Fibroblast of skin of back (primary cell): Measurements from ENCODE around the gene C3orf20.

Experiments used
- DNase-seq: peaks from one replicate; pipeline ENCODE4 v3.0.0-alpha.2; 2013

Gene C3orf20

DNA sequence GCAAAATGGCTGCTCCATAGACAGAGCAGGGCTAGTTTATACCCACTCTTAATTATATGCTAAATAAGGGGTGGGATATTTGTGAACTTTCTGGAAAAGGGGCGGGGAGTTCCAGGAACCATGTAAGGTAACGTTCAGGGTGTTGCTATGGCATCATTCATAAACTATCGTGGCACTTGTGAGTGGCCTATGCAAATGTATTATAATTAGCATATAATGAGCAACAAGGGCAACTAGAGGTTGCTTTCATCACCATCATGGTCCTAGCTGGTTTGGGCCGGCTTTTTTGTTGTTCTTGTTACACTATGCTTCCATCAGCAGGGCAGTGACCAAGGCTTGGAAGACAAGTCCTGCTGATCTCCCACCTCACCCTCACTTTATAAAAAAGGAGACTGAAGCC, 100.6 kb downstream of the C3orf20 start:
- DNase-seq, result no peak

DNA sequence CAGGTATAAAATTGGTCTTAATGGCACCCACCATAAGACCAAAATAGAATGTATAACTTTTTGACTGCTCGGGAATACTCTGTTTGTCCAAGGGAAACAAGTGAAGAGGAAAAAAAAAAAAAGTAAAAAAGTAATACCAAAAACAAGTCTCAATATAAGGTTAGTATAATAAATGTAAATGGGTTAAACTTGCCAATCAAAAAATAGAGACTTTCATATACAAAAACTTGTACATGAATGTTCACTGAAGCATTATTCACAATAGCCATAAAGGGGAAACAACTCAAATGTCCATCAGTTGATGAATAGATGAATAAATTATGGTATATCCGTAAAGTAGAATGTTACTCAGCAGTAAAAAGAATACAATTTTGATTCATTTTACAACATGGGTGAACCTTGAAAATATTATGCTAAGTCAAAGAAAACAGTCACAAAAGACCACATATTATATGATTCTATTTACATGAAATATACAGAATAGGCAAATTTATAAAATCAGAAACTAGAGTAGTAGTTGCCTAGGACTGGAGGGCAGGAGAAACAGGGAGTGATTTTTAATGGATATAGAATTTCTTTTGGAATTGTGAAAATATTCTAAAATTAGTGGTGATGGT, 104.2 kb downstream of the C3orf20 start:
- DNase-seq, result no peak

DNA sequence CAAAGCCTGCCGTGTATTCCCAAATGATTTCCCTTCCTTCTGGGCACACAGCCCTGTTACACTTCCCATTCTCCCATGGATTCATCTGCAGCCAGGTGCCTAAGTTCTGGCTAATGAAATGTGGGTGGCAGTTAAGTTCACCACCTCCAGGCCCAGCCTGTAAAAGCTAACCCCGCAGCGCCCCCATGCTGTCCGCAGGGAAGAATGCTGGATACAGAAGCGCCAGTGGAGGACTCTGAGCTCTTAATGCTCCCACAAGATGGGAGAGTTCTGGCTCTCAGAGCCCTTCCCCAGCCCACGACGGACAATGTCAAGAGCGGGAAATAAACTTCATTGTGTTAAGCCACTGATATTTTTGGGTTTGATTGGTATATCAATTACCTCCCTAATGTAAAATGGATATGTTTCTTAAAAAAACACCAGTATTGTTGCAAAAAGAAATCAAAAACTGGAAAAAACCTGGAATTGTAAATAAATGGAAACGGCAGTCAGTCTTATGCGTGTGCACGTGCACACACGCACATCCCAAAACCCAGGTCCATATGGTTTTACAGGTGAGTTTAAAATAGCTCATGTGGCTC, 106.1 kb downstream of the C3orf20 start:
- DNase-seq, result peak; percentile 32

GRCh38 chr3:14783480-14784086, 108.6 kb downstream of the C3orf20 start:
- DNase-seq, result no peak

DNA sequence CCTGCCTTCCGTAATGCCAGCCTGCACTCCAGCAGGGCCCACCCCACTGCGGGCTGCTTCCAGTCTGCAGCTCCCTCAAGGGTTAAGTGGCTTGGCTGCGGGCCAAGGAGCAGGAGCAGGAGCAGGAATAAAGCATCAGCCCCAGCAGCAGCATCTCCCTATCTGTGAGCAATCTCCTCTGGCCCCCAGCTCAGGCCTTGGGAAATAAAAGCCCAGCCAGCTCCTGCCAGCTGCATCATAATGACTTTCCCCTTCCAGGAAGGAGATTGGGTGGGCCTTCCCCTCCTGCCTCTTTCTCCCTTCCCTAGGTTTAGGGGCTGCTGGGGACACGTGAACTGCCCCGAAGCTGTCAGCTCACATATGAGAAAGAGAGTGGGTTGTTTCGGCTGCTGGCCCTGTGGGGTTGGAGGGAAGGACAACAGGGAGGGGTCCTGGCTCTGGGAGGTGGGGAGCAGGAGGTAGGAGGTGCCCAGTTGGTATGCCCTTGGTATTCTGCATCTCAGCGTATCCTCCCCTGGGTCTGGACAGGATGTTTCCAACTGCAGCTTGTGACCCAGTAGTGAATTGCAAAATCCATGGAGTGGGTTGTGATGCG, 109.2 kb downstream of the C3orf20 start:
- DNase-seq, result no peak

GRCh38 chr3:14785207-14786155, 110.5 kb downstream of the C3orf20 start:
- no peak for DNase-seq

DNA sequence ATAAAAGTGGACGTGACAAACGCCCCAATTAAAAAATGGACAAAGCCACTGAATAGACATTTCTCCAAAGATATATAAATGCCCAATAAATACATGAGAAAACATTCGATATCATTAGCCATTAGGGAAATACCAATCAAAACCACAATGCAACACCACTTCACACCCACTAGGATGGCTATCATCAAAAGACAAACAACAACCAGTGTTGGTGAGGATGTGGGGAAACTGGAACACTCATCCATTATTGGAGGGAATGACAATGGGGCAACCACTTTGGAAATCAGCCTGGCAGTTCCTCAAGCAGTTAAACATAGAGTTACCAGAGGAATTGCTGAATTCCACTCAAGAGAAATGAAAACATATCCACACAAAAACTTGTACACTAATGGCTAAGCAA, 111.4 kb downstream of the C3orf20 start:
- no peak for DNase-seq

- no peak for DNase-seq
These were observed 112.7 kb downstream of the C3orf20 start for GRCh38 chr3:14787630-14788029.

- no peak for DNase-seq
These were observed 113.7 kb downstream of the C3orf20 start for GRCh38 chr3:14788644-14789043.

GRCh38 chr3:14789221-14789620, 114.3 kb downstream of the C3orf20 start:
- DNase-seq, result no peak

- no peak for DNase-seq
These were observed 114.8 kb downstream of the C3orf20 start for GRCh38 chr3:14789640-14790285.

DNA sequence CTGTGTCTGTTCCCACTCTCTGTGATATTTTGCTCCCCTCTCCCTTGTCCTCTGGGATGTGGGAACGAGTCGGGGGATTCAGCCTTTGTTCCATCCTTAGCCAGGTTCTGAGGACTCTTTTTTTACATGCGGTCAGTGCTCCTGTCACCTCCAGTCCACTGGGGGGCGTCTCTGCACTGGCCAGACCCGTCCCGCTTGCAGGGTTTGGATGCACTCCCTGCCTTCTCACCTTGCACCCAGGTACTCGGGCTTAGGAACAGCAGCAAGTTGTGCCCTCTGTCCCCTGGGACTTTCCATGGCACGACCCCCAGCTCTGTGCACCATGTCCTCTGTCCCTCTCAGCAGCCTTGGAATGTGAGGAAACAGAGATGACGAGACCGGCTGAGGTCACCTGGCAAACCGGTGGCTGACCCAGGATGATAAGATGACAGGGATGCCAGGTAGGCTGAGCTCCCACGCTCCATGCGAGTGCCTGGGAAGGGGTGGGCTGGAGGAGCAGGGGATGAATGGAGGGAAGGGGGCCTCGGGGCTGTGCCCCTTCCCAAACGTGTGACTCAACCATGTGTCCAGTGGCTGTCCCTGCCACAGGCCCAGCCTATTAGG, 116.5 kb downstream of the C3orf20 start:
- peak; percentile 18 for DNase-seq

DNA sequence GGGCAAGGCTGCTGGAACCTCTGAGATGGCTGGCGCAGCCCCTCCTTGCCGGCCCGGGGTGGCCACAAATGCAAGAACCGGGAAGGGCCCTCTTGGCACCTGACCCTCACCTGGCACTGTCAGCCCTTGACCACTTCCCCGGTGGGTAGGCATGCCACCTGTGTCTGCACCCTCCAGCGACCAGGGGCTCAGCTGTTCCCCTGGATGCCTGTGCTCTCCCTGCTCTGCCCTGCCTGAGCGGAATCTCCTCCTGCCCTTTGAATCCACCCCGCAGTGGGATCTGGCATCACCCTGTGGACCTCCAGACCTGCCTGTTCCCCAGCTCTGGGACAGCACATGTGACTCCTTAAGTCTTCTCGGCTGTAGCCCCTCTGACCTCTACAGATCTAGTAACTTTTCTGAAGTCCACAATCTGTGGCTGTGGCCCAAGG, 117.8 kb downstream of the C3orf20 start:
- no peak for DNase-seq

DNA sequence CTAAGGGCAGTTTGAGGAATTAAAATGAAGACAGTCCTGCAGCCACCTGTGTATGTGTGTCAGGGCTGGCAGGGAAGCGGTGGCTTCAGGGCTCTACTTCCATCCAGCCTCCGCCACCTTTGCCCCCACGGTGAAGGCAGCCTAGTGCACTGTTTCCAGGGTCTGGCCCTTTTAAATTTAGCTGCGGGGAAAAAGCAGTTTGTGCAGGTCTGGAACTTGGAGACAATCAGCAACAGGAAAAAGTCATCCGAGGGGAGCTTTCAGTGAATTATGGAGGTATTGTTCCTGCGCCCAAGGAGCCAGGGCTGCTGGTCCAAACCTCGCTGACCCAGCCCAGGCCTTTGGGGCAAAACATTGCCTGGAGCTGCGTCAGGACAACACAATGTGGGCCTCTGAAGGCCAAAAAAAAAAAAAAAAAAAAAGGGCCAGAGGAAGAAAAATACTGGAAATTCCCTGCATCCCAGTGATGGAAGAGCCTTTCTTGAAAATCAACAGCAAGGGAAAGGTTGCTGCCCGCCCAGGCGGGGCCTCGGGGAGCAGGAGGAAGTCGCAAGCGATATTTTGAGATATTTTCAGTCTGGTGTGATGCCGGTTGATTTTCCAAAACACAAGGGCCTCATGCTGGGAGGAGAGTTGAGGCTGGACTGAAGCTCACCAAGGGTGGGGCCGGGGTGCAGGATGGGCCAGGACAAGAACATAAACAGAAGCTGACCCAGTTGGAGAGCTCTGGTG, 118.4 kb downstream of the C3orf20 start:
- no peak for DNase-seq

GRCh38 chr3:14793858-14794234, 118.9 kb downstream of the C3orf20 start:
- DNase-seq, result no peak

GRCh38 chr3:14794435-14794834, 119.5 kb downstream of the C3orf20 start:
- no peak for DNase-seq

DNA sequence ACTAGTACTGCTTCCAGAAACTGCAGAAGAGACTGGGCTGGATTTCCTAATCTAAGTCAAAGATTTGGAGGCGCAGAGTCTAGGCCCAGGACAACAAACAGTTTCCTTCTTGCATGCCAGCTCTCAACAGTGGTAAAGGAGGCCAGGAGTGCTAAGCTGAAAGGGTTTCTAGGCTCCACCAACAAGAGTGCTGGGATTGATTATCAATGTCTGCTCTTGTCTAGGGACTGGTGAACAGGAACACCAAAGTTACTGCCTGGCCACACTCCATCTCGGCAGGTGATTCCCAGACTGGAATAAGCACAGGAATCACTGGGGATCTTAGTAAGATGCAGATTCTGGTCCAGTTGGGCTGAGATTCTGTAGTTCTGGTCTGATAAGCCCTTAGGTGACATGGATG, 121.1 kb downstream of the C3orf20 start:
- DNase-seq, result no peak

GRCh38 chr3:14796403-14797077, 121.6 kb downstream of the C3orf20 start:
- no peak for DNase-seq

DNA sequence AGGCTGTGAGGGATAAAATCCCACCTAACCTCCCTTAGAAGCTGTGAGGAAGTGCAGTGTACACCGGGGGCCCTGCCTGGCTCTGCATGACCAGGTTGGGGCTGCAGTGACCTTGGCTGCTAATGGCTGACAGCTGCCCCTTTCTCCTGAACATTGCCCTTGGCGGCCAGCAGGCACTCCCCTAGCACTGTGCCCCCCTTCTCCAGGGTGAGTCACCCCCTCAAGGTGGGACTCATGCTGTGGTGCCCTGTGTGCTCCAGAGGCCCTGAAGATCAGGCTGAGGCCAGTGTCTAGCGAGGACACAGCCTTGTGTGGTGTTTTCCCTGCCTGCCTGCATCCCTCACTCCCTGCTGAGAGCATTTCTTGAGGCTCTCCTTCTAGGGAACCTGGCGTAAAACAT, 122.8 kb downstream of the C3orf20 start:
- no peak for DNase-seq

DNA sequence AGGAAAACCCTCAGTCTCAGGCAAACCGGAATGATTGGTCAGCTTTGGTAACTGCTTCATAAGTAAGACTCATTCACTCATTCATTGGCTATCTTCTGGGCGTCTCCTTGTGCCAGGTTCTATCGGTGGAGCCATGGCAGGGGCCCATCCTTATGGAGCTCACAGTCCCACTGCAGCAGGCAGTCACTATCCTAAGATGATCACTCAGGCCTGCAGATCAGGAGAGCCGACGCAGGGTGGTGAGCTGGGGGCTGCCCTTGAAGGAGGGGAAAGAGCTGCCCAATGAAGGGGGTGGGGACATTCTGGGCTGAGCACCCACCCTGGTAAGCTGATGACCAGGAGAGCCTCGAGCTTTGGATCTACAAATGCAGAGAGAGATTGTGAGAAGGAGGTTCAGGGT, 123.3 kb downstream of the C3orf20 start:
- no peak for DNase-seq

GRCh38 chr3:14799146-14799545, 124.2 kb downstream of the C3orf20 start:
- DNase-seq, result no peak
